H54 (cell line): Measurements from ENCODE around the gene STAMBP.
A peak's percentile ranks its signal among the peaks of the same experiment; 100 is the strongest.
"Not testable (repeated sequence)": the region's sequence is repeated elsewhere in the genome, so short reads cannot be mapped to it uniquely, and the experiment has no call there.

Source experiments
- DNase-seq: peaks from one replicate; pipeline ENCODE4 v3.0.0; 2011; ENCODE audit warnings: low spot score, mixed read lengths; ENCODE audit not compliant: insufficient read length
- FAIRE-seq: peaks from 3 replicates; lab custom pipeline; 2011; peaks lifted over from hg19 to GRCh38; lab: Jason Lieb, UNC
- POLR2A ChIP-seq: IDR thresholded peaks from 2 replicates; pipeline ENCODE4 v1.6.1; 2011; ENCODE audit warnings: low read depth, mild to moderate bottlenecking, low read length

STAMBP gene

DNA sequence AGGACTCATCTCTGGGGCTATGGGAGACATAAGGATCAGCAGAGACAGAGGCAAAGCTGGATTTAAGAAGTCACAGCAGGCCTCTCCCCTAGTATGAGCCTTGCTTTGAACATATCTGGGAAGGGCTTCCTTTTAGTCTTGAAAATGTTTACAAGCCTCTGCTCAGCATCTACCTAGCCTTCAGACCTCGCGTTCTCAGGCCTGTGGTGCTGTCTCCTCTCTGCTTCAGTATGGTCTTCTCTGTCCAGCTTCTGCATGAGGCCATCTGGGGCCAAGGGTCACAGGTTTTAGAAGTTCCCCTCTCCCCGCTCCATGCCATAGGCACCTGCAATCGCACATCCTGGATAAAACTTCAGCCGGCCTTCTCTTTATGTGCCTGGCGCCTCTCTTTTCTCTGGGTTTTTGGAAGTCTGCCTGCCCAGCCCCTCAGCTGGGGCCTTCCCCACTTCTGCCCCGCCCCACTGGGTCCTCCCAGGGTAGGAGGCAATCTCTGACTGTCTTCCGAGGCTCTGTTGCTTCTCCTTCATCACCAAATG, 71.1 kb downstream of the STAMBP start:
- TF ChIP-seq POLR2A: no peak
- FAIRE-seq (no peak), DNase-seq (no peak)

DNA sequence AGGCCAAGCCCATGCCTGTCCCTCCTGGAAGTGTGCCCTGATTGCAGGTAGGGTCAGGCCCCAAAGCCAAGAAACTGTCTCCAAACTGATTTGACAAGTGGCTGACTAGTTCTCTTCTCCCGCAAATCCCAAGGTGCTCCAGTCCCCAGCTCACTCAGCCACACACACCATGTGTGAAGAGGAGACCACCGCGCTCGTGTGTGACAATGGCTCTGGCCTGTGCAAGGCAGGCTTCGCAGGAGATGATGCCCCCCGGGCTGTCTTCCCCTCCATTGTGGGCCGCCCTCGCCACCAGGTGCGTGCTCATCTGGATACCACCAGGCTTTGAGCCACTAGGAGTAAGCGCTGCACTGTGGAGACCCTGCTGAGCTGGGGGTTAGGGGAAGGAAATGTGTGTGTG, 72.4 kb downstream of the STAMBP start:
- no peak for DNase-seq
- TF ChIP-seq POLR2A: no peak
- no peak for FAIRE-seq

DNA sequence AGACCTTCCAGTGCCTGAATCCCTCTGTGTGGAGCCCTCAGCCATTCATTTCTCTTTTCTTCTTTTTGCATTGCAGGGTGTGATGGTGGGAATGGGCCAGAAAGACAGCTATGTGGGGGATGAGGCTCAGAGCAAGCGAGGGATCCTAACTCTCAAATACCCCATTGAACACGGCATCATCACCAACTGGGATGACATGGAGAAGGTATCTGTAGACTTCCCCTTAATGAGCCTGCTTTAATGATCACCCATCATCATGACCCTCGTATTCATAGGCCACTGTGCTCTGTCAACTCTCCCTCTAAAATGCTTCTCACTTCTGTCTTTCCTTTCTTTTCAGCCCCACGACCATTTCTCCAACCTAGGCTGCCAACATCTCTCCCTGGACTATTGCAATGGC, 73.5 kb downstream of the STAMBP start:
- FAIRE-seq: no peak
- no peak for TF ChIP-seq POLR2A
- no peak for DNase-seq

DNA sequence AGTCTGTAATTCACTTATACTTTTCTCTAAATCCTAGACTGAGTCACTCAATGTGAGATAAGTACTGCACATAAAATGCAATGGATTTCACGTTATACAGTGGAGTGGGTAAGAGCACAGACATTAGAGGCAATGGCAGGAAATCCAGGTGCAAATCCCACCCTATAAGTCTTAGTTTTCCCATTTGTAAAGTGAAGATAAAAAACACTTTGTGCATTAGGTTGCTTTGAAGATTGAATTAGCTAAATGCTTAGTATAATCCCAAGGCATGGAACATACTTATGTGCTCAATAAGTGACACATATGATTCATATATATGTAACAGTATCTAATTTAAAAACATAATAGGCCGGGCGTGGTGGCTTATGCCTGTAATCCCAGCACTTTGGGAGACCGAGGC, 74.6 kb downstream of the STAMBP start:
- FAIRE-seq (no peak), DNase-seq (no peak)
- TF ChIP-seq POLR2A: no peak

DNA sequence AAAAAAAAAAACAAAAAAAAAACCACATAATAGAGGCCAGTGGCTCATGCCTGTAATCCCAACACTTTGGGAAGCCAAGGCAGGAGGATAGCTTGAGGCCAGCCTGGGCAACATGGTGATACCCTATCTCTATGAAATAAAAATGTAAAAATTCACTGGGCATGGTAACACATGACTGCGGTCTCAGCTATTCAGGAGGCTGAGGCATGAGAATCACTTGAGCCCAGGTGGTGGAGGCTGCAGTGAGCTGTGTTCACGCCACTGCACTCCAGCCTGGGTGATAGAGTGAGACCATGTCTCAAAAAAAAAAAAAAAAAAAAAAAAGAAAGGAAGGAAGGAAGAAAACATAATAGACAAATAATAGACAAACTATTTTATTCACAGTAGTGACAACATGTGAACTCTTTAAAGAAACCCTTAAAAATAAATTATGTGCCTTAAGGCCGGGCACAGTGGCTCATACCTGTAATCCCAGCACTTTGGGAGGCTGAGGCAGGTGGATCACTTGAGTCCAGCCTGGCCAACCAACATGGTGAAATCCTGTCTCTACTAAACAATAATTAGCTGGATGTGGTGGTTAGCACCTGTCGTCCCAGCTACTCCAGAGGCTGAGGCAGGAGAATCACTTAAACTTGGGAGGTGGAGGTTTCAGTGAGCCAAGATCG, 75.3 kb downstream of the STAMBP start:
- not testable (repeated sequence) for FAIRE-seq, DNase-seq

DNA sequence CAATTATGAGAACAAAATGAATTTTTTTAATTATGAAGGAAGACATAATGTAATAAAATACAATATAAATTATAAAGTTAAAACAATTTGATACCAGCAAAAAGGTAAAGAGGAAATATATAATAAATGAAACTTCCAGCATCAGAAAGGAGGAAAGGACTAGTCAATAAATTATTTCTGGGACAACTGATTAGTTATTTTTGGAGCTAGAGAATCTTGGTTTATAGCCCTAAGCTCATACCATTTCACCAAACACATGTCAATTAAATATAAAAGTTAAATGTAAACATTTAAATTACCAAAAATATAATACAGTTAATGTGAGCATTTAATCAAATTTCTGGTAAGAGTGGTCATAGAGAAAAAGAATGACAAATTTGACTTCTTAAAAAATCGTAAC, 76.2 kb downstream of the STAMBP start:
- no peak for TF ChIP-seq POLR2A
- DNase-seq: no peak
- no peak for FAIRE-seq

DNA sequence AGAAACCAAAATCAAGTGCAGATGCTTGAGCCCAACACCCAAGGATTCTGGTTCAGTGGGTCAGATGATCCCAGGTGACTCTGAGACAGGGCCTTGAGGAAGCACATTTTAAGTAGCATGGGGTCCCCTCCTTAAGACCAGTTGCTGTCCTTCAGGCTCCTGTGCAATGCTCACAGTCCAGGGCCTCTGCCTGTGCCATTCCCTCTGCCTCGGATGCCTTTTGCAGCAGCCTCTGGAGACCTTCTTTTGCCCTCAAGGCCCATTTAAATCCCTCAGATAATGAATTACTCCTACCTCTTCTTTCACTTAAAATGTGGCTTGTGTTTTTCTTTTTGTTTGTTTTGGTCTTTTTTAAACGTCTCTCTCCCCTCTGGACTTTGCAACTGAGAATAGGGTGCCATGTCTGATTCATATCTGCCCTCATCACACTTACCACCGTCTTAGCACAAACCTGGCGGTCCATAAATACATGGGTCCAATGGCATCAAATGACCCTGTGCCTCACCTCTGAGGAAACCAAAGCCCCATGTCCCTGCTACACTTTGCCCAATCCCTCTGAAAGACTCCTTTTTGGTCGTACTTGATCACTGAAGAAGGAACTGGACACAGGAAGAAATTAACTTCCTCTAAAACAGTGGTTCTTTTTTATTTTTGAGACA, 78.2 kb downstream of the STAMBP start:
- DNase-seq (no peak), FAIRE-seq (no peak)
- no peak for TF ChIP-seq POLR2A

DNA sequence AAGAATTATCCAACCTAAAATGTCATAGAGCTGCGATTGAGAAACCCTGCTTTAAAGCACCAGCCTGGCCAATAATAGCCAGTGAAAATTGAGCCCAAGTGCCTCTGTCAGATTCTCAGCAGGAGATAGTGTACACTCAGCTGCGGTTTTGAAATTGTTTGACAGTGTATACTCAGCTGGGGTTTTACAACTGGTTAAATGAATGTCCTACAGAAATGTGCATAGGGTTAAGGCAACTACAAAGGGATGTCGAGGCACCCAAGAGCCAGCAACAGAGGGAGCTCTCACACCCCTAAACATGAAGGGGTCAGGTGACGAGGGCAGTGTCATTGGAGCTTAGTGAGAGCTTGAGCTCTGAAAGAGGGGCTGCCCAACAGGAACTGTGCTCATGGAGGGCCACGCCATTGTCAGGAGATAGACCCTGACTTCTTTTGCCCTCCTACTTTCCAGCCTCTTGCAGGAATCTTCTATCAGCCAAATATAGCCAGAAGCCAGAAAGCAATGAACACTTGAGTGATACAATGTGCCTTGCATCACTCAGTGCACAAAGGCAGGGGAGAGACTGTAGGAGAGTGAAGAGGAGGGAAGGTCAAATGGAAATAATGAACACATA, 79.2 kb downstream of the STAMBP start:
- FAIRE-seq (peak; percentile 64), DNase-seq (peak; percentile 25)
- no peak for TF ChIP-seq POLR2A

DNA sequence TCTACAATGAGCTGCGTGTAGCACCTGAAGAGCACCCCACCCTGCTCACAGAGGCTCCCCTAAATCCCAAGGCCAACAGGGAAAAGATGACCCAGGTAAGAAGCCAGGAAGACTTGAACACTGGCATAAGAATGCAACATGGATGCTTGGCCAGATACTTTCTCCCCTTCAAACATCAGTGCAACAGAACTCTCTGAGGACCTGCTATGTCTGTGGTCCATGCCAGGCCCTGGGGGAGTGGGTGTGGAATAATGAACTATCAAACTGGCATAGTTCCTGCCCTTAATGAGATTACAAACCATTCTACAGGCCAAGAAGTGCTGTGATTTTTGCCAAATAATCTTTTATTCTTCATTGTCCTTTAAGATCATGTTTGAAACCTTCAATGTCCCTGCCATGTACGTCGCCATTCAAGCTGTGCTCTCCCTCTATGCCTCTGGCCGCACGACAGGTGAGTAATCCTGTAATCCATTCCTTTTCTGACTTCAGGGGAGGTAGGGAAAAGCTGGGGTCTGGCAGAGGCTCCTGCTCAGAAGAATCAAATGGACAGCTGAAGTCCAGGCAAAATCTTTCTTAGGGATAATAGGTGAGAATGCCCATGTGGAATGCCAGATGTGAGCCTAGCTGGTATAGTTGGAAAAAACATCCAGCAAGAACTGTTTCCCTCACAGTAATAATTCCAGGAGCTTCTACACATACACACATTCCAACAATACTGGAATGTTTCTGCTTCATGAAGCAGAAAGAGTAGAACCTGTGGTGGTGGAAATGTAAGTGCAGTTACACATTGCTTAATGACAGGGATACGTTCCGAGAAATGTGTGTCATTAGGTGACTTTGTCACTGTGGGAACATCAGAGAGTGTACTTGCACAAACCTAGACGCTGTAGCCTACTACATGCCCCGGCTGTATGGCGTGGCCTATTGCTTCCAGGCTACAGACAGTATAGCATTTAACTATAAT, 80.2 kb downstream of the STAMBP start:
- TF ChIP-seq POLR2A: no peak
- no peak for FAIRE-seq

DNA sequence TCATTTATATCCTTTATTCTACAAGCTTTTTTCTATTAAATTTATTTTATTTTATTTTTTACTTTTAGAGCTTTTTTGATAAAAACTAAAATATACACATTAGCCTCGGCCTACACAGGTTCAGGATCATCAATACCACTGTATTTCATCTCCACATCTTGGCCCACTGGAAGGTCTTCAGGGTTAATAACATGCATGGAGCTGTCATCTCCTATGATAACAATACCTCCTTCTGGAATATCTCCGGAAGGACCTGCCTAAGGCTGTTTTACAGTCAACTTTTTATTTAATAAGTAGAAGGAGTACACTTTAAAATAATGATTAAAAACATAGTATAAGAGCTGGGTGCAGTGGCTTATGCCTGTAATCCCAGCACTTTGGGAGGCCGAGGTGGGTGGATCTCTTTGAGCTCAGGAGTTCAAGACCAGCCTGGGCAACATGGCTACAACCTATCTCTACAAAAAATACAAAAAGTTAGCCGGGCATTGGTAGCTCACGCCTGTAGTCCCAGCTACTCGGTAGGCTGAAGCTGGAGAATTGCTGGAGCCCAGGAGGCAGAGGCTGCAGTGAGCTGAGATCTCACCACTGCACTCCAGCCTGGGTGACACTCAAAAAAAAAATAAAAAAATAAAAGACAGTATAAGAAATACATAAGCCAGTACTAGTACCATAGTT, 82.2 kb downstream of the STAMBP start:
- FAIRE-seq: no peak
- DNase-seq: no peak
- no peak for TF ChIP-seq POLR2A

More for the DNA sequence above, 80.2 kb downstream of the STAMBP start:
- no peak for DNase-seq

DNA sequence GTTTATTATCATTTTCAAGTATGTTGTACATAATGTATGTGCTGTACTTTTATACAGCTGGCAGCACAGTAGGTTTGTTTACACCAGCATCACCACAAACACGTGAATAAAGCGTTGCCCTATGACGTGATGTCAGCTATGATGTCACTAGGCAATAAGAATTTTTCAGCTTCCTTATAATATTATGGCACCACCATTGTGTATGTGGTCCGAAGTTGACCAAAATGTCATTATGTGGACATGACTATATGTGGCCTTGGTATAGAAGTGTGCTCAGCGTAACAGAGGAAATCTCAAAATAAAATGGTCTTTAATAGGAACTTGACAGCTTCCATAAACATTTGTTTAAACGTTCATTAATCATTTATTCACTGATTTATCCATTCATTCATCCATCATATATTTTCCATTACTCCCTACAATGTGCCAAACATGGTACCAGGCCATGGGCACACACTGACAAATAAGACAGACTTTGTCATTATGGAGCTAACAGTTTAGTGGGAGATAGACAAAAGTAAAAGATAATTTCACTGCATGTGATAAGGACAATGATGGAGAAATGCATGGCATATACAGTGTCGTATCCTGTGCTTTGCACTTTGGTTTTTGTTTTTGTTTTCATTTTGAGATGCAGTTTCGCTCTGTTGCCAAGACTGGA, 82.9 kb downstream of the STAMBP start:
- TF ChIP-seq POLR2A: no peak
- no peak for FAIRE-seq
- DNase-seq: no peak

DNA sequence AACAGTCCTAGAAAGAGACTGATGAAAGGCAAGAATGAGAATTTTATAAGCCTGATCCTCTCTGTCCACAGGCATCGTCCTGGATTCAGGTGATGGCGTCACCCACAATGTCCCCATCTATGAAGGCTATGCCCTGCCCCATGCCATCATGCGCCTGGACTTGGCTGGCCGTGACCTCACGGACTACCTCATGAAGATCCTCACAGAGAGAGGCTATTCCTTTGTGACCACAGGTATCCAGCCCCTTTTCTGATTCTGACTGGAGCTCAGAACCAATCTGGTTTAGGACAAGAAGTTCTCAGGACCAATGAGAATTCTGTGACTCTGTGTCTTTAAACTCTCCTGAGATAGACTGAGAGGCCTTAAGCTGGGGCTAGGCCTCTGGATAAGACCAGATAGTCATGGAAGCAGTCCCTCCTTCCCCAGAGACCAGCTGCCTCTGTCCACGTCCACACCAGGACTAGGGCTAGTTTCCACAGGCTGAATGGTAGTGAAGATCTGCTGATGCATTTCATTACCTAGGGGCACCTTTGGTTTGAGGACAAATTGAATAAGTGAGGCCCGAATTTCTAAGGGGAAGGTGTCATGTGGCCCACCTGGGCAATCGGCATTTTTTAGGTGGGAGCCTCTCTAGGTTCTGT, 84.8 kb downstream of the STAMBP start:
- no peak for FAIRE-seq
- TF ChIP-seq POLR2A: no peak
- no peak for DNase-seq
